BLaER1 (cell line): ENCODE data around the gene C1orf216.
"Not testable (repeated sequence)": the region's sequence is repeated elsewhere in the genome, so short reads cannot be mapped to it uniquely, and the experiment has no call there.

Experiments
- H3K27ac ChIP-seq: shearing (Covaris generic); formaldehyde crosslinking; 2 replicates; pipeline ENCODE4 v1.8.1; 2022
- H3K27me3 ChIP-seq: shearing (Covaris generic); formaldehyde crosslinking; 2 replicates; pipeline ENCODE4 v1.8.1; 2022
- H3K36me3 ChIP-seq: shearing (Covaris generic); formaldehyde crosslinking; 2 replicates; pipeline ENCODE4 v1.8.1; 2022
- H3K4me1 ChIP-seq: shearing (Covaris generic); formaldehyde crosslinking; 2 replicates; pipeline ENCODE4 v1.8.1; 2022
- H3K4me2 ChIP-seq: shearing (Covaris generic); formaldehyde crosslinking; 2 replicates; pipeline ENCODE4 v1.8.1; 2022
- H3K4me3 ChIP-seq: shearing (Covaris generic); formaldehyde crosslinking; 2 replicates; pipeline ENCODE4 v1.8.1; 2022
- H3K9ac ChIP-seq: shearing (Covaris generic); formaldehyde crosslinking; 2 replicates; pipeline ENCODE4 v1.8.1; 2022
- H3K9me3 ChIP-seq: shearing (Covaris generic); formaldehyde crosslinking; 2 replicates; pipeline ENCODE4 v1.8.1; 2022
- H4K20me1 ChIP-seq: shearing (Covaris generic); formaldehyde crosslinking; 2 replicates; pipeline ENCODE4 v1.8.1; 2022
- Cebpa-rat ChIP-seq: shearing (Covaris generic); IDR thresholded peaks from 2 replicates; pipeline ENCODE4 v1.8.1; 2022

Gene C1orf216

GRCh38 chr1:35707601-35708440 is 10.9 kb downstream of the C1orf216 start:
- peaks cover 20% of the 10 kb centered on the region; the same call in 1 of the 2 replicates for H3K27me3 ChIP-seq
- H4K20me1 ChIP-seq, result no peaks in the 10 kb centered on the region
- H3K36me3 ChIP-seq, result no peaks in the 10 kb centered on the region
- H3K9ac ChIP-seq, result peak overlapping the region; percentile 84
- H3K4me2 ChIP-seq, result peak overlapping the region; percentile 94
- H3K4me3 ChIP-seq, result peak overlapping the region; percentile 77
- TF ChIP-seq Cebpa-rat, result no peak
- peak overlapping the region; percentile 85 for H3K27ac ChIP-seq
- peaks cover 20% of the 10 kb centered on the region for H3K4me1 ChIP-seq
- no peaks in the 10 kb centered on the region for H3K9me3 ChIP-seq

DNA sequence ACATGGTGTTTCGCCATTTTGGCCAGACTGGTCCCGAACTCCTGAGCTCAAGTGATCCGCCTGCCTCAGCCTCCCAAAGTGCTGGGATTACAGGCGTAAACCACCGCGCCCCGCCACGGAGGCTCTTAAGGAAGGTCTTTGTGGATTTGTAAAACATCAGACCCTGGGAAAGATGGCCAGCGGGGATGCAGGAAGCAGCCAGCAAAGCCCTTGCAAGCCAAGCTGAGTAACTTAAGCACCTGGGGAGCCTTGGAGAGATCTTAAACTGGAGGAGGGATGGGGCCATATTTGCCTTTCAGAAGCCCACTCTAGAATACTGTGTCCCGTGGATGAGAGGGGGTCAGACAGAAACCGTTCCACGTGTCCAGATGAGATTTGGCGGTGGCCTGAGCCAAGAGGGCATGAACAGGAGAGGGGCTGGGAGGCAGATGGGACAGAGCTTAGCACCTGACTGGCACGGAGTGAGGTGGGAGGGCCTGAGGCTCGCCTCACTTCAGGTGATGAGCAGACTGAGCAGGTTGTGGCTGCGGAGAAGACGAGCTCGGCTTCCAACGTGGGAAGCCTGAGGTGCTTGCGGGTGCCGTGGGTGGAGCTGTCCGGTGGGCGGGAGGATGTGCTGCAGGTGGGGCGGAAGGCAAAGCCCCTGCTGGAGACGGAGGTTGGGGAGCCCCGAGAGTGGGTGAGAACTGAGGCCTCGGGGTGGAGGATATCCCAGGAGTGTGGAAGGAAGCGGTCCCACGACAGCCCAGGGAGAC is 11.7 kb downstream of the C1orf216 start:
- peaks cover 20% of the 10 kb centered on the region for H3K4me1 ChIP-seq
- peak overlapping the region; percentile 84; the same call in 1 of the 2 replicates for H3K9ac ChIP-seq
- no peaks in the 10 kb centered on the region for H3K9me3 ChIP-seq
- H3K36me3 ChIP-seq, result no peaks in the 10 kb centered on the region
- H4K20me1 ChIP-seq, result no peaks in the 10 kb centered on the region
- TF ChIP-seq Cebpa-rat, result no peak
- H3K4me3 ChIP-seq, result peak overlapping the region; percentile 77
- H3K27ac ChIP-seq, result no peak overlapping the region
- peaks cover 20% of the 10 kb centered on the region; the same call in 1 of the 2 replicates for H3K27me3 ChIP-seq
- H3K4me2 ChIP-seq, result peak overlapping the region; percentile 94

DNA sequence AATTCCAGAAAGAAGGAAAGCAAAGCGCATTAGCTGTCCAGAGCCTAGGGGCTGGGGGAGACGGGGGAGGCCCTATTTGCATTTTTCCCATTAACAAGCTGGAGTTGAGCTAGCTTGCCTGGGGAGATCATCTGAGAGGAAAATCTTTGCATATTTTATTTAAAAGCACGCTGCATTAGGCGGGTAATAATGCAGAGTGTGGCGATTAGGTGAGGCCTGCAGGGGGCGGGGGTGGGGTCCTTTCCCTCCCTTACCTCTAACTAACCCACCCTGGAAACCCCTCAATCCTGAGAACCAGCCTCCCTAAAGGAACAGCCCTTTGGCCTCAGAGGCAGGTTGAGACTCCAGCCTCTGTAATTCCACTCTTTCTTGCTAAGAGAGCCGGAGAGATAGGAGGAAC is 16.2 kb downstream of the C1orf216 start:
- H3K4me3 ChIP-seq, result no peak overlapping the region
- H3K9me3 ChIP-seq, result no peaks in the 10 kb centered on the region
- no peaks in the 10 kb centered on the region for H4K20me1 ChIP-seq
- H3K27me3 ChIP-seq, result peaks cover 9% of the 10 kb centered on the region; the same call in 1 of the 2 replicates
- H3K36me3 ChIP-seq, result no peaks in the 10 kb centered on the region
- H3K4me2 ChIP-seq, result no peak overlapping the region
- no peak for TF ChIP-seq Cebpa-rat
- H3K4me1 ChIP-seq, result peaks cover 5% of the 10 kb centered on the region
- no peak overlapping the region for H3K27ac ChIP-seq
- H3K9ac ChIP-seq, result no peak overlapping the region

DNA sequence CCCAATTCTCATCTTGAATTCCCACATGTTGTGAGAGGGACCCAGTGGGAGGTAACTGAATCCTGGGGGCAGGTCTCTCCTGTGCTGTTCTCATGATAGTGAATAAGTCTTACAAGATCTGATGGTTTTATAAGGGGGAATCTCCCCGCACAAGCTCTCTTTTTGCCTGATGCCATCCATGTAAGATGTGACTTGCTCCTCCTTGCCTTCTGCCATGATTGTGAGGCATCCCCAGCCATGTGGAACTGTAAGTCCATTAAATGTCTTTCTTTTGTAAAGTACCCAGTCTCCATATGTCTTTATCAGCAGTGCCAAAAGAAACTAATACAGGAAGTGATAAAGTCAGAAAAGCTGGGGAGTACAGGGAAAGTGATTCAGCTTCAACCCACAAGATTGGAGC is 19.5 kb downstream of the C1orf216 start:
- not testable (repeated sequence) for H3K27me3 ChIP-seq, H3K27ac ChIP-seq, H3K4me1 ChIP-seq, H4K20me1 ChIP-seq, H3K4me3 ChIP-seq, H3K4me2 ChIP-seq, H3K9me3 ChIP-seq, H3K9ac ChIP-seq, H3K36me3 ChIP-seq

DNA sequence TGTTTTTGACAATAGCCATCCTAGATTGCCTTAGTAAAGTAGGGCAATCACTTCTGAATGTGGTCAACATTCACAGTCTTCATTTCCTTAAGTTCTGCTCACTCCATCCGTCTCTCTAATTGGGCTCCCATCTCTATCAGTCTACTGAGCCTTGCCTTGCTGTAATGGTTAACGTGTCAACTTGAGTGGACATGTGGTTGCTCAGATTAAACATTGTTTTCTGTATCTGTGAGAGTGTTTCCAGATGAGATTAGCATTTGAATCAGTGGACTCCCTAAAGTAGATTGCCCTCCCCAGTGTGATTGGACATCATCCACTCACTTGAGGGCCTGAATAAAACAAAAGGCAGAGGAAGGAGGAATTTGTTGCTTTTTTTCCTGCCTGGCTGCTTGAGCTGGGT is 26.4 kb downstream of the C1orf216 start:
- Histone ChIP-seq H3K4me1 (peaks cover 9% of the 10 kb centered on the region), H3K27ac (no peak overlapping the region), H3K36me3 (no peaks in the 10 kb centered on the region), H4K20me1 (no peaks in the 10 kb centered on the region), H3K4me3 (no peak overlapping the region), H3K27me3 (no peaks in the 10 kb centered on the region), H3K9me3 (no peaks in the 10 kb centered on the region), H3K4me2 (no peak overlapping the region), H3K9ac (no peak overlapping the region)
- TF ChIP-seq Cebpa-rat, result no peak

GRCh38 chr1:35691571-35692220 is 27.0 kb downstream of the C1orf216 start:
- Histone ChIP-seq H3K4me2 (no peak overlapping the region), H4K20me1 (no peaks in the 10 kb centered on the region), H3K27ac (no peak overlapping the region), H3K4me1 (peaks cover 9% of the 10 kb centered on the region), H3K27me3 (no peaks in the 10 kb centered on the region), H3K9ac (no peak overlapping the region), H3K9me3 (no peaks in the 10 kb centered on the region), H3K36me3 (no peaks in the 10 kb centered on the region), H3K4me3 (no peak overlapping the region)
- TF ChIP-seq Cebpa-rat, result no peak

- TF ChIP-seq Cebpa-rat, result no peak
- Histone ChIP-seq H3K4me2 (peak overlapping the region; percentile 37; the same call in 1 of the 2 replicates), H3K4me3 (no peak overlapping the region), H3K9ac (no peak overlapping the region), H3K9me3 (no peaks in the 10 kb centered on the region), H3K4me1 (peaks cover 9% of the 10 kb centered on the region), H3K27ac (no peak overlapping the region), H3K27me3 (no peaks in the 10 kb centered on the region), H3K36me3 (no peaks in the 10 kb centered on the region), H4K20me1 (no peaks in the 10 kb centered on the region)
Measured at GRCh38 chr1:35691080-35691479, 27.6 kb downstream of the C1orf216 start.

DNA sequence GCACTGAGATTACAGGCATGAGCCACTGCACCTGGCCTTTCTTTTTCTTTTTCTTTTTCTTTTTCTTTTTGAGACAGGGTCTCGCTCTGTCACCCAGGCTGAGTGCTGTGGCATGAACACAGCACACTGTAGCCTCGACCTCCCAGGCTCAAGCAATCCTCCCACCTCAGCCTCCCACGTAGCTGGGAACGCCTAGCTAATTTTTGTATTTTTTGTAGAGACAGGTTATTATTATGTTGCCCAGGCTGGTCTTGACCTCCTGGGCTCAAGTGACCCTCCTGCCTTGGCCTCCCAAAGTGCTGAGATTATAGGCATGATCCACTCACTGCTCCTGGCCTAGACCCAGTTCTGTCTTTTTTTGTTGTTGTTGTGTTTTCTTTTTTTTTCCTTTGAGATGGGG is 28.6 kb downstream of the C1orf216 start:
- H3K4me1 ChIP-seq, H3K9me3 ChIP-seq, H3K27ac ChIP-seq, H3K9ac ChIP-seq, H4K20me1 ChIP-seq, H3K4me2 ChIP-seq, H3K4me3 ChIP-seq, H3K36me3 ChIP-seq, H3K27me3 ChIP-seq: not testable (repeated sequence)

- no peaks in the 10 kb centered on the region for H3K27me3 ChIP-seq
- peaks cover 9% of the 10 kb centered on the region for H3K4me1 ChIP-seq
- H3K27ac ChIP-seq, result no peak overlapping the region
- no peak for TF ChIP-seq Cebpa-rat
- H3K4me3 ChIP-seq, result no peak overlapping the region
- H3K4me2 ChIP-seq, result no peak overlapping the region
- no peaks in the 10 kb centered on the region for H4K20me1 ChIP-seq
- H3K9me3 ChIP-seq, result no peaks in the 10 kb centered on the region
- H3K9ac ChIP-seq, result no peak overlapping the region
- no peaks in the 10 kb centered on the region for H3K36me3 ChIP-seq
Measured at GRCh38 chr1:35688161-35688560, 30.5 kb downstream of the C1orf216 start.

- H3K27ac ChIP-seq, result no peak overlapping the region
- H3K9me3 ChIP-seq, result no peaks in the 10 kb centered on the region
- H3K4me2 ChIP-seq, result no peak overlapping the region
- H3K27me3 ChIP-seq, result no peaks in the 10 kb centered on the region
- no peak overlapping the region for H3K4me3 ChIP-seq
- no peaks in the 10 kb centered on the region for H3K4me1 ChIP-seq
- no peak for TF ChIP-seq Cebpa-rat
- no peak overlapping the region for H3K9ac ChIP-seq
- H3K36me3 ChIP-seq, result no peaks in the 10 kb centered on the region
- H4K20me1 ChIP-seq, result no peaks in the 10 kb centered on the region
Measured at GRCh38 chr1:35683012-35683411, 35.7 kb downstream of the C1orf216 start.
